Liver (tissue), 9 donors: ENCODE data around the gene ESCO1. TPM values are rescaled to one million over a fixed set of nuclear protein-coding genes. Genes with fewer than 3 reads are reported as not detected.

Experiments used
- DNase-seq: peaks from one replicate; pipeline ENCODE4 v3.0.0-alpha.2; 2017; ENCODE audit warnings: low spot score
- H3K27ac ChIP-seq, 2 donors: one replicate each; pipeline ENCODE4 v1.7.0; 2013; ENCODE audit warnings: inconsistent platforms in 2 of 2, low read length in 2 of 2, control low read depth in 1 of 2, low read depth in 1 of 2, mild to moderate bottlenecking in 1 of 2
- H3K27me3 ChIP-seq, 4 donors: one replicate each; pipeline versions ENCODE4 v1.6.1 to v1.7.0; 2013; ENCODE audit warnings: low read length in 3 of 4, inconsistent platforms in 1 of 4, mild to moderate bottlenecking in 1 of 4, moderate library complexity in 1 of 4; ENCODE audit not compliant: control insufficient read depth in 4 of 4, insufficient read depth in 4 of 4
- H3K36me3 ChIP-seq, 4 donors: one replicate each; pipeline versions ENCODE4 v1.6.1 to v1.7.0; 2013; ENCODE audit warnings: low read length in 3 of 4, mild to moderate bottlenecking in 3 of 4, low read depth in 1 of 4, moderate library complexity in 1 of 4; ENCODE audit not compliant: control insufficient read depth in 4 of 4, insufficient read depth in 3 of 4
- H3K4me1 ChIP-seq, 4 donors: one replicate each; pipeline versions ENCODE4 v1.6.1 to v1.7.0; 2013; ENCODE audit warnings: low read length in 3 of 4, mild to moderate bottlenecking in 3 of 4, moderate library complexity in 1 of 4; ENCODE audit not compliant: control insufficient read depth in 4 of 4, insufficient read depth in 4 of 4
- H3K4me3 ChIP-seq, 3 donors: one replicate each; pipeline versions ENCODE4 v1.6.1 to v1.7.0; 2013; ENCODE audit warnings: low read length in 3 of 3, control low read depth in 1 of 3, low read depth in 1 of 3, mild to moderate bottlenecking in 1 of 3
- H3K9ac ChIP-seq, 2 donors: one replicate each; pipeline ENCODE4 v1.7.0; 2013; ENCODE audit warnings: low read length in 2 of 2, mild to moderate bottlenecking in 2 of 2, moderate library complexity in 2 of 2, control low read depth in 1 of 2, low read depth in 1 of 2
- H3K9me3 ChIP-seq, 4 donors: one replicate each; pipeline versions ENCODE4 v1.6.1 to v1.7.0; 2013; ENCODE audit warnings: low read length in 3 of 4; ENCODE audit not compliant: control insufficient read depth in 4 of 4
- ATF3 ChIP-seq: IDR thresholded peaks from 2 replicates; pipeline ENCODE4 v1.6.1; 2016; ENCODE audit warnings: antibody characterized with exemption
- CTCF ChIP-seq: fragments of 150-350 bp; IDR thresholded peaks from 2 replicates; pipeline ENCODE4 v1.5.1; 2017; ENCODE audit warnings: improper control_type of control experiment, low read depth, low read length; ENCODE audit not compliant: missing input control
- EGR1 ChIP-seq, 2 donors: IDR thresholded peaks; 2 replicates each; pipeline ENCODE4 v1.6.1; 2016 to 2018; ENCODE audit warnings: antibody characterized with exemption in 2 of 2, low read depth in 2 of 2
- FOXA1 ChIP-seq: IDR thresholded peaks from 2 replicates; pipeline ENCODE4 v1.6.1; 2016; ENCODE audit warnings: antibody characterized with exemption
- FOXA2 ChIP-seq: IDR thresholded peaks from 2 replicates; pipeline ENCODE4 v1.6.1; 2016; ENCODE audit warnings: antibody characterized with exemption
- GABPA ChIP-seq, 2 donors: IDR thresholded peaks in 1 of 2; conservative IDR thresholded peaks in 1 of 2; 2 replicates each; pipeline ENCODE4 v1.6.1; 2016; ENCODE audit warnings: antibody characterized with exemption in 2 of 2, mild to moderate bottlenecking in 1 of 2, moderate library complexity in 1 of 2
- HNF4A ChIP-seq, 2 donors: conservative IDR thresholded peaks; 2 replicates each; pipeline ENCODE4 v1.6.1; 2016; ENCODE audit warnings: antibody characterized with exemption in 2 of 2, mild to moderate bottlenecking in 2 of 2
- HNF4G ChIP-seq: IDR thresholded peaks from 2 replicates; pipeline ENCODE4 v1.6.1; 2016; ENCODE audit warnings: antibody characterized with exemption
- JUND ChIP-seq, 2 donors: IDR thresholded peaks; 2 replicates each; pipeline ENCODE4 v1.6.1; 2016; ENCODE audit warnings: antibody characterized with exemption in 2 of 2
- NR2F2 ChIP-seq: IDR thresholded peaks from 2 replicates; pipeline ENCODE4 v1.6.1; 2016; ENCODE audit warnings: antibody characterized with exemption
- RAD21 ChIP-seq, 2 donors: IDR thresholded peaks; 2 replicates each; pipeline ENCODE4 v1.6.1; 2016; ENCODE audit warnings: antibody characterized with exemption in 2 of 2, mild to moderate bottlenecking in 2 of 2
- RXRA ChIP-seq, 2 donors: IDR thresholded peaks; 2 replicates each; pipeline ENCODE4 v1.6.1; 2017 to 2018; ENCODE audit warnings: antibody characterized with exemption in 2 of 2, mild to moderate bottlenecking in 1 of 2
- SP1 ChIP-seq: IDR thresholded peaks from 2 replicates; pipeline ENCODE4 v1.6.1; 2018; ENCODE audit warnings: antibody characterized with exemption, mild to moderate bottlenecking
- TAF1 ChIP-seq: conservative IDR thresholded peaks from 2 replicates; pipeline ENCODE4 v1.6.1; 2016; ENCODE audit warnings: antibody characterized with exemption, mild to moderate bottlenecking
- YY1 ChIP-seq: IDR thresholded peaks from 2 replicates; pipeline ENCODE4 v1.6.1; 2016; ENCODE audit warnings: antibody characterized with exemption, mild to moderate bottlenecking
- WGBS: extraction: QIAGEN DNeasy Blood & Tissue Kit; methylation state at CpG from one replicate; pipeline ENCODE4 v1.1.7; 2013; 5-methylcytosine and 5-hydroxymethylcytosine counted together
- polyA plus RNA-seq, 2 donors: library from polyadenylated mRNA; stranded (reverse) in 1 of 2; unstranded in 1 of 2; fragments of 200-250 nt in 1 of 2; fragments of >200 nt in 1 of 2; fragmentation: Nextera tagmentation in 1 of 2; extraction: Ambion mirVana in 1 of 2; gene quantifications; one replicate each; pipeline versions ENCODE4 v1.2.1 to v1.2.3, GENCODE V29; 2013 to 2015
- total RNA-seq, 2 donors: library from RNA; depleted of rRNA; stranded (reverse); fragments of >200 nt; gene quantifications; one replicate each; pipeline ENCODE4 v1.2.3, GENCODE V29; 2014
- TF ChIP-seq, protein P1 (sequence below): IDR thresholded peaks from 2 replicates; pipeline ENCODE4 v1.6.1; 2016; ENCODE audit warnings: antibody characterized with exemption
- TF ChIP-seq, protein P2 (sequence below): IDR thresholded peaks from 2 replicates; pipeline ENCODE4 v1.6.1; 2016; ENCODE audit warnings: antibody characterized with exemption, mild to moderate bottlenecking
- TF ChIP-seq, protein P3 (sequence below): IDR thresholded peaks from 2 replicates; pipeline ENCODE4 v1.6.1; 2016; ENCODE audit warnings: antibody characterized with exemption
- donor health status: healthy.
- donor health status: healthy.
- donor health status: healthy.
- donor health status: healthy.
- donor health status: healthy.

Gene ESCO1
- total and polyA plus RNA-seq, 4 donors = 3.7 to 10.3 (median 7.6) TPM

DNA sequence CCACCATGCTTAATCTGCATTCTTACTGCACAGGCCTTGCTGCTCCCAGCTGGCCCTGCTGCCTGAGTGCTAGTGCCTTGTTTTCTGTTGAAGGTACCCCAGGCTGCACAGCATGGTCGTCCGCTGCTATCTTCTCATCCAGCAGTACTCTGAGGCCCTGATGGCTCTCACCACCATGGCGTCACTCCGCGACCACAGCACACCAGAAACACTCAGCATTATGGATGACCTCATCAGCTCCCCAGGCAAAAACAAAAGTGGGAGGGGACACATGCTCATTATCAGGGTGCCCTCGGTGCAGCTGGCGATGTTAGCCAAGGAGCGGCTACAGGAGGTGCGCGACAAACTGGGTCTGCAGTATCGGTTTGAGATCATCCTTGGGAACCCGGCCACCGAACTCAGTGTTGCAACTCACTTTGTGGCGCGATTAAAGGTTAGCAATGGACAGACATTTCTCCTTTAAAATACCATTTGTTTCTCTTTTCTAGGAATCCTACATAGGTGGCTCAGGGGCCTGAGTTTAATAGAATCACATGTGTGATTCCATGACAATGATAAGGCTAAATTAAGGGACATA lies 110.5 kb downstream of the ESCO1 start:
- WGBS = 97% methylated on average over 15 of the region's 15 CpGs
- no peak for DNase-seq
- no peak overlapping the region for H3K9ac ChIP-seq
- H3K9me3 ChIP-seq = no peaks in the 10 kb centered on the region
- H3K4me1 ChIP-seq = no peaks in the 10 kb centered on the region
- H3K4me3 ChIP-seq = no peak overlapping the region
- TF ChIP-seq ATF3 (no peak), EGR1 (IDR thresholded peaks at IDR 0.05; ENCODE audit: low read depth in 2 of 2) (no peak), JUND (IDR thresholded peaks at IDR 0.05) (no peak), FOXA2 (no peak), NR2F2 (no peak), RAD21 (IDR thresholded peaks at IDR 0.05) (no peak), RXRA (IDR thresholded peaks at IDR 0.05) (no peak), GABPA (IDR thresholded peaks at IDR 0.05 in 1 of 2, conservative IDR thresholded peaks at IDR 0.05 in 1 of 2) (no peak), HNF4A (conservative IDR thresholded peaks at IDR 0.05) (no peak), FOXA1 (no peak), YY1 (no peak), HNF4G (no peak), TAF1 (no peak), CTCF (no peak), SP1 (no peak)
- TF ChIP-seq, protein P1, sequence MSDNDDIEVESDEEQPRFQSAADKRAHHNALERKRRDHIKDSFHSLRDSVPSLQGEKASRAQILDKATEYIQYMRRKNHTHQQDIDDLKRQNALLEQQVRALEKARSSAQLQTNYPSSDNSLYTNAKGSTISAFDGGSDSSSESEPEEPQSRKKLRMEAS = no peak
- TF ChIP-seq, protein P2, sequence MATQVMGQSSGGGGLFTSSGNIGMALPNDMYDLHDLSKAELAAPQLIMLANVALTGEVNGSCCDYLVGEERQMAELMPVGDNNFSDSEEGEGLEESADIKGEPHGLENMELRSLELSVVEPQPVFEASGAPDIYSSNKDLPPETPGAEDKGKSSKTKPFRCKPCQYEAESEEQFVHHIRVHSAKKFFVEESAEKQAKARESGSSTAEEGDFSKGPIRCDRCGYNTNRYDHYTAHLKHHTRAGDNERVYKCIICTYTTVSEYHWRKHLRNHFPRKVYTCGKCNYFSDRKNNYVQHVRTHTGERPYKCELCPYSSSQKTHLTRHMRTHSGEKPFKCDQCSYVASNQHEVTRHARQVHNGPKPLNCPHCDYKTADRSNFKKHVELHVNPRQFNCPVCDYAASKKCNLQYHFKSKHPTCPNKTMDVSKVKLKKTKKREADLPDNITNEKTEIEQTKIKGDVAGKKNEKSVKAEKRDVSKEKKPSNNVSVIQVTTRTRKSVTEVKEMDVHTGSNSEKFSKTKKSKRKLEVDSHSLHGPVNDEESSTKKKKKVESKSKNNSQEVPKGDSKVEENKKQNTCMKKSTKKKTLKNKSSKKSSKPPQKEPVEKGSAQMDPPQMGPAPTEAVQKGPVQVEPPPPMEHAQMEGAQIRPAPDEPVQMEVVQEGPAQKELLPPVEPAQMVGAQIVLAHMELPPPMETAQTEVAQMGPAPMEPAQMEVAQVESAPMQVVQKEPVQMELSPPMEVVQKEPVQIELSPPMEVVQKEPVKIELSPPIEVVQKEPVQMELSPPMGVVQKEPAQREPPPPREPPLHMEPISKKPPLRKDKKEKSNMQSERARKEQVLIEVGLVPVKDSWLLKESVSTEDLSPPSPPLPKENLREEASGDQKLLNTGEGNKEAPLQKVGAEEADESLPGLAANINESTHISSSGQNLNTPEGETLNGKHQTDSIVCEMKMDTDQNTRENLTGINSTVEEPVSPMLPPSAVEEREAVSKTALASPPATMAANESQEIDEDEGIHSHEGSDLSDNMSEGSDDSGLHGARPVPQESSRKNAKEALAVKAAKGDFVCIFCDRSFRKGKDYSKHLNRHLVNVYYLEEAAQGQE = no peak
- TF ChIP-seq, protein P3, sequence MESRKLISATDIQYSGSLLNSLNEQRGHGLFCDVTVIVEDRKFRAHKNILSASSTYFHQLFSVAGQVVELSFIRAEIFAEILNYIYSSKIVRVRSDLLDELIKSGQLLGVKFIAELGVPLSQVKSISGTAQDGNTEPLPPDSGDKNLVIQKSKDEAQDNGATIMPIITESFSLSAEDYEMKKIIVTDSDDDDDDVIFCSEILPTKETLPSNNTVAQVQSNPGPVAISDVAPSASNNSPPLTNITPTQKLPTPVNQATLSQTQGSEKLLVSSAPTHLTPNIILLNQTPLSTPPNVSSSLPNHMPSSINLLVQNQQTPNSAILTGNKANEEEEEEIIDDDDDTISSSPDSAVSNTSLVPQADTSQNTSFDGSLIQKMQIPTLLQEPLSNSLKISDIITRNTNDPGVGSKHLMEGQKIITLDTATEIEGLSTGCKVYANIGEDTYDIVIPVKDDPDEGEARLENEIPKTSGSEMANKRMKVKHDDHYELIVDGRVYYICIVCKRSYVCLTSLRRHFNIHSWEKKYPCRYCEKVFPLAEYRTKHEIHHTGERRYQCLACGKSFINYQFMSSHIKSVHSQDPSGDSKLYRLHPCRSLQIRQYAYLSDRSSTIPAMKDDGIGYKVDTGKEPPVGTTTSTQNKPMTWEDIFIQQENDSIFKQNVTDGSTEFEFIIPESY = no peak
- no peaks in the 10 kb centered on the region for H3K27me3 ChIP-seq
- no peak overlapping the region for H3K27ac ChIP-seq
- H3K36me3 ChIP-seq = no peaks in the 10 kb centered on the region
